ENCODE measurements around the gene LCN15. TPM values are rescaled to one million over a fixed set of nuclear protein-coding genes. Genes with fewer than 3 reads are reported as not detected.

The LCN15 gene
- total RNA-seq, 1 experiment from 2014 or later = 0.05 TPM

DNA sequence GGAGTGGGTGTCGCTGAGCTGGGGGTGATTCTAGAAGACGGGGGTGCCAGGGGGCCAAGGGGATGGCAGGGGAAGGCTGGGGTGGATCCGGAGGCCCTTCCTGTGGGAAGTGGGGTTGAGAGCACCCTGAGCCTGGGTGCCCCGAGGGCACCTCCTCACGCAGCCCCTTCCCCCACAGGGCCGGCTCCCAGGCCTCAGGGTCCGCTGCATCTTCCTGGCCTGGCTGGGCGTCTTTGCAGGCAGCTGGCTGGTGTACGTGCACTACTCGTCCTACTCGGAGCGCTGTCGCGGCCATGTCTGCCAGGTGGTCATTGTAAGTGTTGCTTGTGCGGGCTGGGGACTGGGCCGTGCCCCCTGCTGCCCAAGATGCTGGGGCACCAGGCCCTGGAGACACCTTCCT, 46.9 kb downstream of the LCN15 start:
- intact Hi-C loops (cut with micrococcal nuclease; ENCODE audit: unreplicated experiment) (no loop called here), in situ Hi-C loops (cut with HindIII; ENCODE audit: low pct_unique_long_range_greater_than_20kb, low sequenced_read_pairs) (no loop called here)
- TF ChIP-seq, protein P1, sequence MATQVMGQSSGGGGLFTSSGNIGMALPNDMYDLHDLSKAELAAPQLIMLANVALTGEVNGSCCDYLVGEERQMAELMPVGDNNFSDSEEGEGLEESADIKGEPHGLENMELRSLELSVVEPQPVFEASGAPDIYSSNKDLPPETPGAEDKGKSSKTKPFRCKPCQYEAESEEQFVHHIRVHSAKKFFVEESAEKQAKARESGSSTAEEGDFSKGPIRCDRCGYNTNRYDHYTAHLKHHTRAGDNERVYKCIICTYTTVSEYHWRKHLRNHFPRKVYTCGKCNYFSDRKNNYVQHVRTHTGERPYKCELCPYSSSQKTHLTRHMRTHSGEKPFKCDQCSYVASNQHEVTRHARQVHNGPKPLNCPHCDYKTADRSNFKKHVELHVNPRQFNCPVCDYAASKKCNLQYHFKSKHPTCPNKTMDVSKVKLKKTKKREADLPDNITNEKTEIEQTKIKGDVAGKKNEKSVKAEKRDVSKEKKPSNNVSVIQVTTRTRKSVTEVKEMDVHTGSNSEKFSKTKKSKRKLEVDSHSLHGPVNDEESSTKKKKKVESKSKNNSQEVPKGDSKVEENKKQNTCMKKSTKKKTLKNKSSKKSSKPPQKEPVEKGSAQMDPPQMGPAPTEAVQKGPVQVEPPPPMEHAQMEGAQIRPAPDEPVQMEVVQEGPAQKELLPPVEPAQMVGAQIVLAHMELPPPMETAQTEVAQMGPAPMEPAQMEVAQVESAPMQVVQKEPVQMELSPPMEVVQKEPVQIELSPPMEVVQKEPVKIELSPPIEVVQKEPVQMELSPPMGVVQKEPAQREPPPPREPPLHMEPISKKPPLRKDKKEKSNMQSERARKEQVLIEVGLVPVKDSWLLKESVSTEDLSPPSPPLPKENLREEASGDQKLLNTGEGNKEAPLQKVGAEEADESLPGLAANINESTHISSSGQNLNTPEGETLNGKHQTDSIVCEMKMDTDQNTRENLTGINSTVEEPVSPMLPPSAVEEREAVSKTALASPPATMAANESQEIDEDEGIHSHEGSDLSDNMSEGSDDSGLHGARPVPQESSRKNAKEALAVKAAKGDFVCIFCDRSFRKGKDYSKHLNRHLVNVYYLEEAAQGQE (IDR thresholded peaks at IDR 0.05; ENCODE audit: insufficient read depth in 1 of 2, low read depth in 2 of 2, low read length in 1 of 2) = no peak
- no peak for TF ChIP-seq POLR2AphosphoS5 (IDR thresholded peaks at IDR 0.05; ENCODE audit: low read depth, low read length)
- no peak for TF ChIP-seq SIN3A (IDR thresholded peaks at IDR 0.05; ENCODE audit: borderline replicate concordance, insufficient read depth, low read depth, low read length)
- CTCF ChIA-PET = no interaction called here
- Histone ChIP-seq H3K9me3 (ENCODE audit: control insufficient read depth, insufficient read depth, low read depth, low read length) (no peaks in the 10 kb centered on the region), H3K4me3 (ENCODE audit: low read depth in 2 of 2, low read length in 2 of 2) (no peak overlapping the region), H3K27me3 (ENCODE audit: control insufficient read depth, insufficient read depth, low read length) (no peaks in the 10 kb centered on the region), H3K27ac (ENCODE audit: low read length) (no peak overlapping the region), H3K4me1 (ENCODE audit: control insufficient read depth, insufficient read depth, low read length) (peaks cover 16% of the 10 kb centered on the region), H3K36me3 (ENCODE audit: control insufficient read depth, insufficient read depth, low read length) (no peaks in the 10 kb centered on the region)
- BruUV-seq (replicated peaks) = no TSS peak
- no peak for DNase-seq (ENCODE audit: low read depth, low spot score)
- no peak for ATAC-seq
- POLR2A ChIA-PET = no interaction called here

DNA sequence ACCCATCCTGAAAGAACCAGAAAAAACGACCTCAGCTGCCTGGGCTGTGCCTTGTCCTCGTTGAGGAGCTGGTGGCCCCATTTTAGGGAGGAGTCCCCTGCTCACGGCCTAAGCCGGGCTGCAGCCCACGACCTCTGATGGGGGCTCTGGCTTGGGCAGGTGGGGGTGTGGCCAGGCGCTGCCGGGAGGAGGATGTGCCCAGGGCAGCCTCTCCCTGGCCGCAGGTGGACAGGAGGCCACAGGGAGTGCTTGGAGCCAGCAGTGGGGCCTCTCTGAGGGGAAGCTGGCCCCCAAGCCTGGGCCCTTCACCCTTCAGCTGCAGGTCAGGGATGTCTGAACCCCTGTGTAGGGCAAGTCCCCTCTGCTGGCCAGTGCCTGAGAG, 49.4 kb downstream of the LCN15 start:
- Histone ChIP-seq H3K36me3 (ENCODE audit: control insufficient read depth, insufficient read depth, low read length) (no peaks in the 10 kb centered on the region), H3K27me3 (ENCODE audit: control insufficient read depth, insufficient read depth, low read length) (no peaks in the 10 kb centered on the region), H3K27ac (ENCODE audit: low read length) (no peak overlapping the region), H3K4me1 (ENCODE audit: control insufficient read depth, insufficient read depth, low read length) (peaks cover 8% of the 10 kb centered on the region), H3K4me3 (ENCODE audit: low read depth in 2 of 2, low read length in 2 of 2) (no peak overlapping the region), H3K9me3 (ENCODE audit: control insufficient read depth, insufficient read depth, low read depth, low read length) (no peaks in the 10 kb centered on the region)
- in situ Hi-C loops (cut with HindIII; ENCODE audit: low pct_unique_long_range_greater_than_20kb, low sequenced_read_pairs) = no loop called here
- ChIA-PET CTCF (no interaction called here), POLR2A (no interaction called here)
- no peak for DNase-seq (ENCODE audit: low read depth, low spot score)
- ATAC-seq = no peak
- TF ChIP-seq, protein P2, sequence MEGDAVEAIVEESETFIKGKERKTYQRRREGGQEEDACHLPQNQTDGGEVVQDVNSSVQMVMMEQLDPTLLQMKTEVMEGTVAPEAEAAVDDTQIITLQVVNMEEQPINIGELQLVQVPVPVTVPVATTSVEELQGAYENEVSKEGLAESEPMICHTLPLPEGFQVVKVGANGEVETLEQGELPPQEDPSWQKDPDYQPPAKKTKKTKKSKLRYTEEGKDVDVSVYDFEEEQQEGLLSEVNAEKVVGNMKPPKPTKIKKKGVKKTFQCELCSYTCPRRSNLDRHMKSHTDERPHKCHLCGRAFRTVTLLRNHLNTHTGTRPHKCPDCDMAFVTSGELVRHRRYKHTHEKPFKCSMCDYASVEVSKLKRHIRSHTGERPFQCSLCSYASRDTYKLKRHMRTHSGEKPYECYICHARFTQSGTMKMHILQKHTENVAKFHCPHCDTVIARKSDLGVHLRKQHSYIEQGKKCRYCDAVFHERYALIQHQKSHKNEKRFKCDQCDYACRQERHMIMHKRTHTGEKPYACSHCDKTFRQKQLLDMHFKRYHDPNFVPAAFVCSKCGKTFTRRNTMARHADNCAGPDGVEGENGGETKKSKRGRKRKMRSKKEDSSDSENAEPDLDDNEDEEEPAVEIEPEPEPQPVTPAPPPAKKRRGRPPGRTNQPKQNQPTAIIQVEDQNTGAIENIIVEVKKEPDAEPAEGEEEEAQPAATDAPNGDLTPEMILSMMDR (IDR thresholded peaks at IDR 0.05) = no peak
- TF ChIP-seq SIN3A (IDR thresholded peaks at IDR 0.05; ENCODE audit: borderline replicate concordance, insufficient read depth, low read depth, low read length) (no peak), POLR2AphosphoS5 (IDR thresholded peaks at IDR 0.05; ENCODE audit: low read depth, low read length) (no peak), TCF7L2 (IDR thresholded peaks at IDR 0.05; ENCODE audit: low read depth, low read length) (no peak)
- TF ChIP-seq, protein P1 (IDR thresholded peaks at IDR 0.05; ENCODE audit: insufficient read depth in 1 of 2, low read depth in 2 of 2, low read length in 1 of 2) = no peak
- intact Hi-C loops (cut with micrococcal nuclease; ENCODE audit: unreplicated experiment) = no loop called here
- BruUV-seq (replicated peaks) = no TSS peak

Measured in Panc1 (cell line).